OCI-LY7 (cell line): ENCODE results near the gene MARCHF11.

Experiments used
- EZH2phosphoT487 ChIP-seq: fragments of 200-600 bp; sonication (generic); IDR thresholded peaks from 2 replicates; pipeline ENCODE4 v1.6.1; 2018; ENCODE audit warnings: low read depth, borderline replicate concordance, mild to moderate bottlenecking, mixed run types, antibody characterized with exemption, low read length, moderate library complexity, mixed read lengths
- TF ChIP-seq, protein P1 (sequence below): fragments of 200-600 bp; sonication (generic); conservative IDR thresholded peaks from 2 replicates; pipeline ENCODE4 v1.5.1; 2014; ENCODE audit warnings: mild to moderate bottlenecking, antibody characterized with exemption, low read length, moderate library complexity, mixed read lengths

- TF ChIP-seq, protein P1, sequence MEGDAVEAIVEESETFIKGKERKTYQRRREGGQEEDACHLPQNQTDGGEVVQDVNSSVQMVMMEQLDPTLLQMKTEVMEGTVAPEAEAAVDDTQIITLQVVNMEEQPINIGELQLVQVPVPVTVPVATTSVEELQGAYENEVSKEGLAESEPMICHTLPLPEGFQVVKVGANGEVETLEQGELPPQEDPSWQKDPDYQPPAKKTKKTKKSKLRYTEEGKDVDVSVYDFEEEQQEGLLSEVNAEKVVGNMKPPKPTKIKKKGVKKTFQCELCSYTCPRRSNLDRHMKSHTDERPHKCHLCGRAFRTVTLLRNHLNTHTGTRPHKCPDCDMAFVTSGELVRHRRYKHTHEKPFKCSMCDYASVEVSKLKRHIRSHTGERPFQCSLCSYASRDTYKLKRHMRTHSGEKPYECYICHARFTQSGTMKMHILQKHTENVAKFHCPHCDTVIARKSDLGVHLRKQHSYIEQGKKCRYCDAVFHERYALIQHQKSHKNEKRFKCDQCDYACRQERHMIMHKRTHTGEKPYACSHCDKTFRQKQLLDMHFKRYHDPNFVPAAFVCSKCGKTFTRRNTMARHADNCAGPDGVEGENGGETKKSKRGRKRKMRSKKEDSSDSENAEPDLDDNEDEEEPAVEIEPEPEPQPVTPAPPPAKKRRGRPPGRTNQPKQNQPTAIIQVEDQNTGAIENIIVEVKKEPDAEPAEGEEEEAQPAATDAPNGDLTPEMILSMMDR = no peak
- TF ChIP-seq EZH2phosphoT487 = no peak
Measured at GRCh38 chr5:16131878-16132277, 47.7 kb downstream of the MARCHF11 start.
